HEK293 (cell line): Measurements from ENCODE around the gene SUV39H2.
A peak's percentile ranks its signal among the peaks of the same experiment; 100 is the strongest.

Source experiments
- CTCF ChIA-PET: fragments of 350-600 bp; formaldehyde crosslinking; extraction: SDS; loops from one replicate; lab custom pipeline; 2021; ENCODE audit warnings: antibody characterized with exemption; lab: Yijun Ruan, JAX
- POLR2A ChIA-PET: fragments of 300-600 bp; formaldehyde crosslinking; extraction: SDS; loops from one replicate; lab custom pipeline; 2020; ENCODE audit warnings: antibody characterized with exemption, inconsistent platforms; lab: Yijun Ruan, JAX
- H3K27ac ChIP-seq: fragments of 200-500 bp; sonication (Bioruptor generic); 2 replicates; pipeline ENCODE4 v1.5.1; 2014; ENCODE audit warnings: low read depth, low read length, control low read depth, inconsistent platforms; ENCODE audit errors: extremely low read depth
- H3K36me3 ChIP-seq, 2 experiments: fragments of 200-500 bp in 1 of 2; sonication (Bioruptor generic) in 1 of 2; 1 replicate in 1 of 2; 2 replicates in 1 of 2; pipeline ENCODE4 v1.5.1; 2014 to 2017; ENCODE audit warnings: inconsistent platforms in 2 of 2, low read length in 2 of 2; ENCODE audit not compliant: control insufficient read depth in 2 of 2, insufficient read depth in 1 of 2
- H3K4me1 ChIP-seq: fragments of 200-500 bp; sonication (Bioruptor generic); 2 replicates; pipeline ENCODE4 v1.5.1; 2014; ENCODE audit warnings: mild to moderate bottlenecking, low read length, inconsistent platforms; ENCODE audit not compliant: control insufficient read depth, insufficient read depth
- H3K4me3 ChIP-seq: 2 replicates; pipeline ENCODE4 v1.5.1; 2011; ENCODE audit warnings: low read depth, mild to moderate bottlenecking, control low read depth, low read length, moderate library complexity
- H3K9me3 ChIP-seq: fragments of 200-500 bp; sonication (Bioruptor generic); 2 replicates; pipeline ENCODE4 v1.5.1; 2014; ENCODE audit warnings: low read depth, low read length, inconsistent platforms; ENCODE audit not compliant: control insufficient read depth, insufficient read depth
- CTCF ChIP-seq: fragments of 450-650 bp; formaldehyde crosslinking; IDR thresholded peaks from 2 replicates; pipeline ENCODE4 v1.5.1; 2016; ENCODE audit warnings: missing biosample characterization, missing genetic modification characterization
- EGR2 ChIP-seq: fragments of 450-650 bp; formaldehyde crosslinking; IDR thresholded peaks from 2 replicates; pipeline ENCODE4 v1.5.1; 2016; ENCODE audit warnings: low read depth, missing biosample characterization, missing genetic modification characterization
- GLIS1 ChIP-seq: fragments of 450-650 bp; formaldehyde crosslinking; IDR thresholded peaks from 2 replicates; pipeline ENCODE4 v1.5.1; 2016; ENCODE audit warnings: missing biosample characterization, missing genetic modification characterization
- GLIS2 ChIP-seq: fragments of 450-650 bp; formaldehyde crosslinking; IDR thresholded peaks from 2 replicates; pipeline ENCODE4 v1.5.1; 2016; ENCODE audit warnings: missing biosample characterization, missing genetic modification characterization
- IKZF3 ChIP-seq: fragments of 450-650 bp; IDR thresholded peaks from 2 replicates; pipeline ENCODE4 v1.5.0; 2018; ENCODE audit warnings: missing biosample characterization, mild to moderate bottlenecking, missing genetic modification characterization, moderate library complexity
- KLF7 ChIP-seq: fragments of 450-650 bp; formaldehyde crosslinking; IDR thresholded peaks from 2 replicates; pipeline ENCODE4 v1.5.1; 2016; ENCODE audit warnings: missing biosample characterization, missing genetic modification characterization, borderline replicate concordance
- ZBTB10 ChIP-seq: fragments of 450-650 bp; formaldehyde crosslinking; IDR thresholded peaks from 2 replicates; pipeline ENCODE4 v1.5.1; 2016; ENCODE audit warnings: missing biosample characterization, missing genetic modification characterization
- ZBTB20 ChIP-seq: fragments of 450-650 bp; formaldehyde crosslinking; IDR thresholded peaks from 2 replicates; pipeline ENCODE4 v1.5.1; 2016; ENCODE audit warnings: missing biosample characterization, missing genetic modification characterization
- ZBTB21 ChIP-seq: fragments of 450-650 bp; formaldehyde crosslinking; IDR thresholded peaks from 2 replicates; pipeline ENCODE4 v1.5.1; 2017; ENCODE audit warnings: missing biosample characterization, missing genetic modification characterization
- ZFHX2 ChIP-seq: fragments of 450-650 bp; formaldehyde crosslinking; conservative IDR thresholded peaks from 2 replicates; pipeline ENCODE4 v1.5.1; 2016; ENCODE audit warnings: missing biosample characterization, missing genetic modification characterization
- ZIC2 ChIP-seq: fragments of 450-650 bp; formaldehyde crosslinking; IDR thresholded peaks from 2 replicates; pipeline ENCODE4 v1.5.1; 2016; ENCODE audit warnings: missing biosample characterization, missing genetic modification characterization
- ZNF335 ChIP-seq: fragments of 450-650 bp; formaldehyde crosslinking; conservative IDR thresholded peaks from 2 replicates; pipeline ENCODE4 v1.5.1; 2016; ENCODE audit warnings: missing biosample characterization, missing genetic modification characterization
- ZNF341 ChIP-seq: fragments of 450-650 bp; formaldehyde crosslinking; IDR thresholded peaks from 2 replicates; pipeline ENCODE4; 2016; ENCODE audit warnings: low read depth, missing biosample characterization, missing genetic modification characterization
- ZNF394 ChIP-seq: fragments of 450-650 bp; formaldehyde crosslinking; IDR thresholded peaks from 2 replicates; pipeline ENCODE4 v1.5.1; 2016; ENCODE audit warnings: missing biosample characterization, missing genetic modification characterization, mild to moderate bottlenecking, moderate library complexity, borderline replicate concordance
- ZNF423 ChIP-seq: fragments of 450-650 bp; formaldehyde crosslinking; IDR thresholded peaks from 2 replicates; pipeline ENCODE4 v1.5.1; 2016; ENCODE audit warnings: missing biosample characterization, missing genetic modification characterization
- ZNF530 ChIP-seq: fragments of 450-650 bp; formaldehyde crosslinking; IDR thresholded peaks from 2 replicates; pipeline ENCODE4 v1.5.1; 2016; ENCODE audit warnings: low read depth, missing biosample characterization, missing genetic modification characterization
- ZNF624 ChIP-seq: fragments of 450-650 bp; formaldehyde crosslinking; IDR thresholded peaks from 2 replicates; pipeline ENCODE4 v1.5.1; 2017; ENCODE audit warnings: missing biosample characterization, missing genetic modification characterization
- ZNF776 ChIP-seq: fragments of 450-650 bp; formaldehyde crosslinking; IDR thresholded peaks from 2 replicates; pipeline ENCODE4 v1.5.0; 2017; ENCODE audit warnings: missing biosample characterization, missing genetic modification characterization, borderline replicate concordance
- ZNF843 ChIP-seq: fragments of 450-650 bp; formaldehyde crosslinking; IDR thresholded peaks from 2 replicates; pipeline ENCODE4 v1.5.1; 2016; ENCODE audit warnings: missing biosample characterization, missing genetic modification characterization

Gene SUV39H2

DNA sequence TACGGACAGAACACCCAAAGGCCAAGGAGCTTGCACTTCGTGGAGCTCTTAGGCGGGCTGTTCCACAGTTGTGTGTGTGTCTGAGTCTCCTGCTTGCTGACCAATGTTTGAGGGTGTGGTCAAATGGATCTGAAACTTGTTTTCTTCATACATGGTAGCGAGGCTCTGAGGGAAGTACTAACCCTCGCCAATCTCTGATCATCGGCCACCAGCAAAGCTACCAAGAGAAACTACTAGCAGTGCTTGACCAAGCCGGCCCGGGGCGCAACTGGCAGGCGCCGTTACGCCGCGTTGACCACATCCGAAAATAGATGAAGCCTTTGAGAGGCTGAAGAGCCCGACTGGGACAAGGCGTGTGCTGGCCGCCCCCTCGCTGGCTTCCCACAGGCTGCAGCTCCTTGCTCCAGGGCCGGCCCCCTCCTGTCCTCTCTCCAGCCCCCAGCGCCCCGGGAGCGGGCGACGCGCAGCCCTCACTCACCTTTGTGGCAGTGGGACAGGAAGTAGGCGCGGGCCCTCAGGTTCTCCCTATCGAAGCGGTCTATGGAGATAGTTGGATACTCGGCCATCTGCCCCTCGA lies 74.8 kb downstream of the SUV39H2 start:
- peak; percentile 19 for TF ChIP-seq ZFHX2 (tag by site-specific recombination)
- no peak for TF ChIP-seq ZNF624 (tag by site-specific recombination)
- TF ChIP-seq ZBTB10, result peak; percentile 92; the same call in 1 of the 2 replicates
- TF ChIP-seq ZNF394 (tag by site-specific recombination), result 0 out of 2 replicates have a peak, but pooled peaks have one; percentile 5
- peak; percentile 77 for TF ChIP-seq GLIS2
- 0 out of 2 replicates have a peak, but pooled peaks have one; percentile 38 for TF ChIP-seq EGR2 (tag by site-specific recombination)
- TF ChIP-seq ZIC2 (tag by site-specific recombination), result peak; percentile 22; the same call in 1 of the 2 replicates
- 0 out of 2 replicates have a peak, but pooled peaks have one; percentile 46 for TF ChIP-seq CTCF
- TF ChIP-seq GLIS1, result peak; percentile 5; the same call in 1 of the 2 replicates
- 0 out of 2 replicates have a peak, but pooled peaks have one; percentile 19 for TF ChIP-seq ZNF423 (tag by site-specific recombination)
- TF ChIP-seq ZBTB21 (tag by site-specific recombination), result 0 out of 2 replicates have a peak, but pooled peaks have one; percentile 6
- no peak for TF ChIP-seq KLF7 (tag by site-specific recombination)
- peak; percentile 10; the same call in 1 of the 2 replicates for TF ChIP-seq ZNF843
- peak; percentile 6; the same call in 1 of the 2 replicates for TF ChIP-seq IKZF3 (tag by site-specific recombination)
- TF ChIP-seq ZNF341 (tag by site-specific recombination), result peak; percentile 16; the same call in 1 of the 2 replicates
- TF ChIP-seq ZNF530 (tag by site-specific recombination), result no peak
- peak; percentile 77 for TF ChIP-seq ZNF335
- TF ChIP-seq ZBTB20, result no peak
- no peak for TF ChIP-seq ZNF776 (tag by site-specific recombination)
- ChIA-PET POLR2A (interaction anchor here (0.8 to 2.2 kb wide), 8 partner anchors 18 to 153 kb away, joined by 3 to 19 read pairs (median 5); partner anchors contain the start of genes CDNF, HSPA14, MSANTD7 and RPP38), CTCF (interaction anchor here (0.8 to 1.6 kb wide), 4 partner anchors 18 to 153 kb away, joined by 3 to 4 read pairs (median 4); no protein-coding TSS in a partner anchor)
- Histone ChIP-seq H3K9me3 (no peaks in the 10 kb centered on the region), H3K36me3 (peaks cover 2 to 9% of the 10 kb centered on the region in 2 experiments; a peak in 2 of 3 replicates), H3K4me3 (peak overlapping the region; percentile 80), H3K27ac (peak overlapping the region; percentile 48; the same call in 1 of the 2 replicates), H3K4me1 (0 out of 2 replicates have a peak, but pooled peaks cover 2% of the 10 kb centered on the region)
